Muscle layer of duodenum (tissue), 2 donors: ENCODE measurements around the gene RNF144B.

ENCODE experiments used
- H3K27ac ChIP-seq: one replicate; pipeline ENCODE4 v1.7.0; 2013; ENCODE audit warnings: mild to moderate bottlenecking, low read length
- H3K27me3 ChIP-seq: one replicate; pipeline ENCODE4 v1.7.0; 2013; ENCODE audit warnings: low read depth, mild to moderate bottlenecking, control low read depth, low read length
- H3K36me3 ChIP-seq, 2 donors: one replicate each; pipeline ENCODE4 v1.7.0; 2013; ENCODE audit warnings: low read length in 2 of 2, control low read depth in 1 of 2, mild to moderate bottlenecking in 1 of 2; ENCODE audit not compliant: insufficient read depth in 2 of 2, control insufficient read depth in 1 of 2
- H3K4me1 ChIP-seq, 2 donors: one replicate each; pipeline ENCODE4 v1.7.0; 2013; ENCODE audit warnings: low read length in 2 of 2, mild to moderate bottlenecking in 2 of 2, control low read depth in 1 of 2, moderate library complexity in 1 of 2; ENCODE audit not compliant: insufficient read depth in 2 of 2, control insufficient read depth in 1 of 2
- H3K4me3 ChIP-seq, 2 donors: one replicate each; pipeline ENCODE4 v1.7.0; 2013; ENCODE audit warnings: low read length in 2 of 2, low read depth in 1 of 2, mild to moderate bottlenecking in 1 of 2
- H3K9me3 ChIP-seq, 2 donors: one replicate each; pipeline ENCODE4 v1.7.0; 2013; ENCODE audit warnings: low read length in 2 of 2, control low read depth in 1 of 2, mild to moderate bottlenecking in 1 of 2; ENCODE audit not compliant: control insufficient read depth in 1 of 2
- donor health status: healthy.

The RNF144B gene

DNA sequence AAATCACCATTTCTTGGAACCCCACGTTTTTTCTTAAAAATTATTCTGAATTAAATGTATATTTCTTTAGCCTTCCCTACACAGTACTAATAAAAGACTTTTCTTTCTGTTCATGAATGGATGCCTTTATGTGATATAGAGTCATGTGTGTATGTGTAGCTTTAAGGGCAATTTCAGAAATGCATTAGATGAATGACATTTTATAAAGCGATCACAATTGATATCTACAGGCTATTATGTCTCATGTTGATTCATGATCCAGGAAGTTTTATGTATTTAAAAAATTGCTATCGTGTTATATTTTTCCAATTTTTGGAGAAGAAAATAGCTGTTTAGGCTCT, 81.3 kb downstream of the RNF144B start:
- no peak overlapping the region for H3K27ac ChIP-seq
- no peaks in the 10 kb centered on the region for H3K4me1 ChIP-seq
- no peaks in the 10 kb centered on the region for H3K9me3 ChIP-seq
- peaks cover 10 to 24% of the 10 kb centered on the region in 2 donors for H3K36me3 ChIP-seq
- H3K4me3 ChIP-seq: no peak overlapping the region
- no peaks in the 10 kb centered on the region for H3K27me3 ChIP-seq

DNA sequence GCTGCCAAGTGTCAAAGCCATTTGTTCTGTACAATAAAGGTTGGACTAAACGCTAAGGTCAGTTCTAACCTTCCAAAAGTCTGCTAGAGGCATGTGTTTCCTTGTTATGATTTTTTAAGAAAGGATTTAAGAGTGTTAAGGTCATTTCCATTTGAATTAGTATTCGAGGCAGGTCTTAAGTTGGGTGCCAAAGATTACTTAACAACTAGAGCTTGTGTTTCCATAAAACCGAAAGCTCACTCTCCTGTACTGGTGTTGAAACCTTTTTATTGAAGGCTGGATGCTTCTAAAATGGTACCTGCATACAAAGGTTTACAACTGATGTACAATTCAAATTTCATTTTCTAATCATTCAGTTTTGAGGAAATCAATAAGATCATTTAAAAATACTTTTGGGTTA, 82.4 kb downstream of the RNF144B start:
- no peaks in the 10 kb centered on the region for H3K9me3 ChIP-seq
- no peak overlapping the region for H3K4me3 ChIP-seq
- H3K27me3 ChIP-seq: no peaks in the 10 kb centered on the region
- H3K4me1 ChIP-seq: no peaks in the 10 kb centered on the region
- peaks cover 9 to 16% of the 10 kb centered on the region in 2 donors for H3K36me3 ChIP-seq
- no peak overlapping the region for H3K27ac ChIP-seq

DNA sequence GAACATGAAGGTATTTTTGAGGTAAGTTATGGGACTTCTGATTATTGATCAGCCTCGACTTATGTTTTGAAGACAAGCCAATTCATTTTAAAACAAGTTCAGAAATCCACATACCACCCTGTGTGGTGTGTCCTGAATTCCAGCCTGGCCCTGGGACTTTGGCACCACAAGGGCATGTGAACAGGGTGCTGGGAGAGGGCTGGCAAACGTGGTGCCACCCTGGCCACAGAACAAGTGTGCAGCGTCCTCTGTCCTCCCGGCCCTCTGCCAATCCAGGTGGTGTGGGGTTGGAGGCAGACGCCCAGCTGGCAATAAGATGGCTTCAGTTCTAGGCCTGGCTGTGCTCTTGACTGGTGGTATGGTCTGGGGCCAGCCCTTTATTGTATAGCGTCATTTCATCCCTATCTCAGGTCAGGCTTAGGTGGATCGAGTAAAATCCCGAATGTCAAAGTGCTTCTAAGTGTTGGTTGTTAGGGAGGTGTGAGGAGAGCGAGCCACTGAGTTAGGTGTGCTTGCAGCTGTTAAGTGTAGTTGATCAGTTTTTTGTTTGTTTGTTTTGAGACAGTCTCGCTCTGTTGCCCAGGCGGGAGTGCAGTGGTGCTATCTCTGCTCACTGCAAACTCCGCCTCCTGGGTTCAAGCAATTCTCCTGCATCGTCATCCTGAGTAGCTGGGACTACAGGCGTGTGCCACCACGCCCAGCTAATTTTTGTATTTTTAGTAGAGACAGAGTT, 84.2 kb downstream of the RNF144B start:
- Histone ChIP-seq H3K36me3 (no peaks in the 10 kb centered on the region), H3K4me3 (no peak overlapping the region), H3K9me3 (no peaks in the 10 kb centered on the region), H3K4me1 (no peaks in the 10 kb centered on the region), H3K27me3 (no peaks in the 10 kb centered on the region), H3K27ac (no peak overlapping the region)

DNA sequence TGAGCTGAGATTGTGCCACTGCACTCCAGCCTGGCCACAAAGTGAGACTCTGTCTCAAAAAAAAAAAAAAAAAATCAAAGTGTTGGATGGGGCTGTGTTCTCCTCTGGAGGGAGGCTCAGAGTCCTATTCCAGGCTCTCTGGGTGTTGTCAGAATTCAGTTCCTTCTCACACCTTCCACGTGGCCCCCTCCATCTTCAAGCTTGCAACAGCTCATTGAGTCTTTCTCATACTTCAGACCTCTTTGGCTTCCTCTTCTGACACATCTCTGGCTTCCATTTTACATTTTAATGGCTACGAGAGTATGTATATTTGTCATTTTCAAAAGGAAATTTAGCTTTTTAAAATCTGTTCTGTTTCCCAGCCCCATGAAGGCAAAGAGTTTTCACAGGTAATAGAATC, 85.8 kb downstream of the RNF144B start:
- Histone ChIP-seq H3K4me1 (no peaks in the 10 kb centered on the region), H3K27ac (no peak overlapping the region), H3K9me3 (no peaks in the 10 kb centered on the region), H3K4me3 (no peak overlapping the region), H3K27me3 (no peaks in the 10 kb centered on the region), H3K36me3 (no peaks in the 10 kb centered on the region)

DNA sequence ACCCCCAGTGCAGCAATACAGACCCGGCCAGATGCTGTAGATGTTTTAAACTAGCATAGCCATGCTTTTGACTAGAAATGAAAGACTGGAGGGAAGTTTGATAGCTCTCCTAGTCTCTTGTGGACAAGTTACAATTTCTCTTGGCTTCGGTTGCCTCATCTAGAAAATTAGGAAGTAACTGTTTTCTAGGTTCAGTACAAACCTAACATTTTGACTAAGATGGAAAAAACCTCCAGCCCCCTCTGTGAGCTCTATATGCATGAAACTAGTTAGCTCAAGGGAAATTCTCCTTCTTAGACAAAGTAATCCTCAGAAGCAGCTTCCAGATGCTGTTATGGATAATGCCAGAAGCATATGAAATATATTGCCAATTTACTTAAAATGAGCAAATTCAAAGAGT, 86.6 kb downstream of the RNF144B start:
- H3K4me3 ChIP-seq: no peak overlapping the region

DNA sequence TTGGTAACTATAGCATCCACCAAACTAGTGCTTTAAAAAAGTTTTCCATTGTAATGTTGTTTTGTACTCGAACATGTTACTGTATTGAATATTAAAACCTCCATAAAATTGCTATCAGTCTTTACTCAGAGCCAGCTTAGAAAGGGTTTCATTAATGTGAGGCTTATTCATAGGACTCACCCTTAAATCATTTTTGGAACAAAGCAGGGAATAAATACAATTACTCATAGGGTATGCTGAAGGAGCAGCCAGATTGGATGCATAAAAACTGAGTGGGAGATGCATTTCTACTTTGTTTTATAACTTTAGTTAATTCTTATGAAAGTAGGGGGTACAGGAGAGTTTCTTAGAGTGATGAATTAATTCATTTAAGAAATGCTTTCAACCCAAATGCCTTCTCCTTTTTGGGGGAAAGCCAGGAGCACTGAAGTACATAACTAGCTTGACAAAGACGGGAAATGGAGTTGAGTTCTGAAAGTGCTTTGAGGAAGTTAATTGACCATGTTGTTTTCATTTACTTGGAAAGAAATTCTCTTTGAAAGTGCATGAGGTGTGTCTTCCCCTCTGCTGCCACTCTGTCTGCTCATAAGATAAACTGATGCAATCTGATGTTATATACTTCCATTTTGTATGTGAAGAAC, 90.3 kb downstream of the RNF144B start:
- H3K4me3 ChIP-seq: no peak overlapping the region
- H3K9me3 ChIP-seq: no peaks in the 10 kb centered on the region
- H3K27me3 ChIP-seq: no peaks in the 10 kb centered on the region
- H3K36me3 ChIP-seq: no peaks in the 10 kb centered on the region
- no peak overlapping the region for H3K27ac ChIP-seq
- H3K4me1 ChIP-seq: peaks cover 0 to 3% of the 10 kb centered on the region in 2 donors

More for the DNA sequence above, 86.6 kb downstream of the RNF144B start:
- no peak overlapping the region for H3K27ac ChIP-seq
- H3K9me3 ChIP-seq: no peaks in the 10 kb centered on the region
- H3K36me3 ChIP-seq: no peaks in the 10 kb centered on the region
- H3K27me3 ChIP-seq: no peaks in the 10 kb centered on the region
- H3K4me1 ChIP-seq: peaks cover 0 to 2% of the 10 kb centered on the region in 2 donors

DNA sequence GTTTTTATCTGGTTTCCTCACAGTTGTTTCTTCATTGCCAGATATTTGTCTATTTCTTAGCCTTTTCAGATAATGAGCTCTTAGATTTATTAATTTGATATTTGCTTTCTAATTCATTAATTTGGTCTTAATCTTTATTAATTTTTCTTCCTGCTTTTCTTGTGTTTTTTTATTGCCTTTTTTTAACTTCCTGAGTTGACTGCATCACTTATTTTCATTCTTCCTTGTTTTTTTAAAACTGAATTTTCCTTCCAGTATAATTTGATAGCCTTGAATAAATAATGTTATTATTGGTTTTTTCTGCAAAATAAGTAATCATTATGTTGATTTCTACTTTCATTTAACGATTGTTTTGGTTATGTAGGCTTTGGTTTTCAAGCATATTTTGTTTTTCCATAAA, 91.5 kb downstream of the RNF144B start:
- H3K27me3 ChIP-seq: no peaks in the 10 kb centered on the region
- no peak overlapping the region for H3K27ac ChIP-seq
- H3K4me3 ChIP-seq: no peak overlapping the region
- no peaks in the 10 kb centered on the region for H3K9me3 ChIP-seq
- no peaks in the 10 kb centered on the region for H3K36me3 ChIP-seq
- H3K4me1 ChIP-seq: peaks cover 0 to 3% of the 10 kb centered on the region in 2 donors

DNA sequence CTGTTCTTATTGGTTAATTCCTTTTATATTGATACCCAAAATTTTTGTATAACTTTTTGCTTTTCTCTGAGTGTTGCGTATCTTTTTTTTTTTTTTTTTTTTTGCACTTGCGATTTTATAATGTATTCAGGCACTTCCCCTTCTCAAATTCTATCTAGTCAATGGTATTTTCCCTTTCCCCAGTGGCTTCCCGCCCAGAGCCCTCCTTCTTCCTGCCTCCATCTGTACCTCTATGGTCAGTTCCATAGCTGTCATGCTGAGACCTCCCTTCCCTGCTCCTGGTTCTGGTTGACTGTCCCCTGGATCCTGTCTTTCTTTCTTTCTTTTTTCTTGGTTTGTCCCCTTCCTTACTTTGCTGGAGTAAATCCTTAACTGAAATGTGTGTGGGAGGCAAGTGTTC, 94.7 kb downstream of the RNF144B start:
- Histone ChIP-seq H3K27ac (no peak overlapping the region), H3K27me3 (no peaks in the 10 kb centered on the region), H3K36me3 (no peaks in the 10 kb centered on the region), H3K4me3 (no peak overlapping the region), H3K9me3 (no peaks in the 10 kb centered on the region), H3K4me1 (peaks cover 0 to 3% of the 10 kb centered on the region in 2 donors)

DNA sequence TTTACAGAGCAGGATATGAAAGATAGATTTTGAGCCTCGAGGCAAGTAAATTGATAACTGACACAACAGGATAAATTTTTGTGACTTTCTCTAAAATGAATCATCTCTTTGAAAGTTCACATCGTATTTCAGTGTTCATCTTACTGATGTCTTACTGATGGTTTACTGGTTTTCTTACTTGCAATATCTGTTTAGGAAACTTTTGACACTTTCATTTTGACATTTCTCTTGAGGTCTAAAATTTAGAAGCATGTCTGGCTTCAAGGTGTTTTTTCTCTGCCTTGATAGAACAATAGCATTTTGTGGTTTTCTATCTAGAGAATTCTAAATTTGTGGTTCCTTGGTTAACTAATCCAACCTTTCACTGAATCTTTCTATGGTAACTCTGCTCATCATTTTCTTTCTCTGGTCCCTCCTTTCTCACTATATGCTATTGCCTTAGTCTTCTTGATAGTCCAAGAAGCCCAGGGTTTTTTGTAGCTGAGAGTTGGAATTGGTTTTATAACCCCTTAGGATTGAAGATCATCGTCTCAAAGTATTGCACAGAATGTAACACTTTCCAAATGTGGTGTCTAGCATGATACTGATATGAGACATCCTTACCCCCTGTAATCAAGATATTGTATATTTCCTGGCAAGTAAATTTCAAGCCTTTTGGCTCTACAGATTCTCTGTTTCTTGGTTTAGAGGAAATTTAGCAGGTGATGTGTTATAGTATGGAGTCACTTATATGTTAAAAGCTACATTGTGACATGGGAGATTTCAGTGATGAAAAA, 98.7 kb downstream of the RNF144B start:
- no peak overlapping the region for H3K27ac ChIP-seq
- no peaks in the 10 kb centered on the region for H3K9me3 ChIP-seq
- H3K4me1 ChIP-seq: no peaks in the 10 kb centered on the region
- no peaks in the 10 kb centered on the region for H3K27me3 ChIP-seq
- H3K36me3 ChIP-seq: no peaks in the 10 kb centered on the region
- H3K4me3 ChIP-seq: no peak overlapping the region

DNA sequence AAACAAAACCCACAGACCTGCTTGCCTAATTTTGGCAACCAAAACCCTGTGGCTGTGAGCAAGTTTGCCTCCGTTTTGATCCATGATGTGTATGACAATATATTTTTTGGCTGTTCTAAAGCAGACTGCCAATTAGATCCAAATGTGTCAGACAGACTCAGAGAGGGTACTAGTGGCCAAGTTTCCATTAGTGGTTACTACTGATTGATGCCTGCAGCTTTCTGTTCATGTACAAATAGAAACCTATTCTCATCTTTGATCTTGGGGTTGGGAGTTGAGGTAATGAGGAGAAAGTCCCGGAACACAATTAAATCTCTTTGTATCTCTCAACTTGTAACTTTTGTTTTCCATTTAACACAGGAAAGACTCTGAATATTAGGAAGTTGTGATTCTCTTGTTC, 100.9 kb downstream of the RNF144B start:
- H3K36me3 ChIP-seq: no peaks in the 10 kb centered on the region
- no peaks in the 10 kb centered on the region for H3K27me3 ChIP-seq
- H3K4me3 ChIP-seq: no peak overlapping the region
- H3K9me3 ChIP-seq: no peaks in the 10 kb centered on the region
- H3K27ac ChIP-seq: no peak overlapping the region
- H3K4me1 ChIP-seq: no peaks in the 10 kb centered on the region

DNA sequence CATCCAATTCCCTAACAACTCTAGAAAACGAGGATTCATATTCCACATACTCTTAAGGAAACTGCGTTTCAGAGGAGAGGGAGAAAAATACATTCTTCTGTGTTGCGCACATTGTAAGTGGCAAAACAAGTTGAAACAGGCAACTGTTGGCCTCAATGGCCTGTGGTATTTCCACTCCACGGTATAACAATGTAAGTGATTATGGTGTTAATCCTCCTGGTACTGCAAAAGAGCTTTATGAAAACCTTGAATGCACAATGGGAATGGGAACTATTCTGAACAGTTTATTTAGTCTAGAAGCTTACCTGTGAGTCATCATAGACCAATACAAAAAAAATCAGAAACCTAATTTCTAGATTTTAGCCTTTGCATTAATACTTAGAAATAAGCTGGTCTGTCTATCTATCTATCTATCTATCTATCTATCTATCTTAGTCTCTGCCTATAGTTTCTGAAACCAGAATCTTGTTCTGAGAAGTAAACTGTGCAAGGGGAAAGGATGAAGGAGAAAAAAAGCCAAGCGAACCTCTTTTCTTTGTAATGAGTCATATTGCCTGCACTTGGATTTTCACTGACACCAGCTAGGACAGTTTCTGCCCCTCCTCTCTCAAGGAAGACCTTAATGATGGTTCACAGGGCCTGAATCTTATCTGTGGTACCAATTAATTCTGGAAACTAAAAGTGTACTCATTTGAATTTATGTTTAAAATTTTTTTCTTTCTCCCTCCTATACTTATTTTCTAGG, 101.5 kb downstream of the RNF144B start:
- H3K27me3 ChIP-seq: no peaks in the 10 kb centered on the region

More for the DNA sequence above, 101.5 kb downstream of the RNF144B start:
- H3K4me1 ChIP-seq: no peaks in the 10 kb centered on the region
- H3K9me3 ChIP-seq: no peaks in the 10 kb centered on the region
- no peak overlapping the region for H3K4me3 ChIP-seq
- no peaks in the 10 kb centered on the region for H3K36me3 ChIP-seq
- H3K27ac ChIP-seq: no peak overlapping the region
